HEK293 (cell line): ENCODE measurements around the gene KANSL1.

Experiments used
- CTCF ChIA-PET: fragments of 350-600 bp; formaldehyde crosslinking; extraction: SDS; loops from one replicate; lab custom pipeline; 2021; ENCODE audit warnings: antibody characterized with exemption; lab: Yijun Ruan, JAX
- POLR2A ChIA-PET: fragments of 300-600 bp; formaldehyde crosslinking; extraction: SDS; loops from one replicate; lab custom pipeline; 2020; ENCODE audit warnings: antibody characterized with exemption, inconsistent platforms; lab: Yijun Ruan, JAX
- H3K27ac ChIP-seq: fragments of 200-500 bp; sonication (Bioruptor generic); 2 replicates; pipeline ENCODE4 v1.5.1; 2014; ENCODE audit warnings: low read depth, low read length, control low read depth, inconsistent platforms; ENCODE audit errors: extremely low read depth
- H3K36me3 ChIP-seq, 2 experiments: fragments of 200-500 bp in 1 of 2; sonication (Bioruptor generic) in 1 of 2; 1 replicate in 1 of 2; 2 replicates in 1 of 2; pipeline ENCODE4 v1.5.1; 2014 to 2017; ENCODE audit warnings: inconsistent platforms in 2 of 2, low read length in 2 of 2; ENCODE audit not compliant: control insufficient read depth in 2 of 2, insufficient read depth in 1 of 2
- H3K4me1 ChIP-seq: fragments of 200-500 bp; sonication (Bioruptor generic); 2 replicates; pipeline ENCODE4 v1.5.1; 2014; ENCODE audit warnings: mild to moderate bottlenecking, low read length, inconsistent platforms; ENCODE audit not compliant: control insufficient read depth, insufficient read depth
- H3K4me3 ChIP-seq: 2 replicates; pipeline ENCODE4 v1.5.1; 2011; ENCODE audit warnings: low read depth, mild to moderate bottlenecking, control low read depth, low read length, moderate library complexity
- H3K9me3 ChIP-seq: fragments of 200-500 bp; sonication (Bioruptor generic); 2 replicates; pipeline ENCODE4 v1.5.1; 2014; ENCODE audit warnings: low read depth, low read length, inconsistent platforms; ENCODE audit not compliant: control insufficient read depth, insufficient read depth
- EGR2 ChIP-seq: fragments of 450-650 bp; formaldehyde crosslinking; IDR thresholded peaks from 2 replicates; pipeline ENCODE4 v1.5.1; 2016; ENCODE audit warnings: low read depth, missing biosample characterization, missing genetic modification characterization
- TRIM28 ChIP-seq: IDR thresholded peaks from 2 replicates; pipeline ENCODE4 v1.6.1; 2011; ENCODE audit warnings: low read length, control low read depth, borderline replicate concordance
- YY1 ChIP-seq: fragments of 450-650 bp; formaldehyde crosslinking; IDR thresholded peaks from 2 replicates; pipeline ENCODE4 v1.5.1; 2018; ENCODE audit warnings: missing biosample characterization, missing genetic modification characterization
- ZBTB7A ChIP-seq: fragments of 450-650 bp; formaldehyde crosslinking; IDR thresholded peaks from 2 replicates; pipeline ENCODE4 v1.5.1; 2016; ENCODE audit warnings: low read depth, missing biosample characterization, missing genetic modification characterization
- ZFHX2 ChIP-seq: fragments of 450-650 bp; formaldehyde crosslinking; conservative IDR thresholded peaks from 2 replicates; pipeline ENCODE4 v1.5.1; 2016; ENCODE audit warnings: missing biosample characterization, missing genetic modification characterization
- ZNF146 ChIP-seq: fragments of 450-650 bp; formaldehyde crosslinking; IDR thresholded peaks from 2 replicates; pipeline ENCODE4 v1.5.1; 2016; ENCODE audit warnings: missing biosample characterization, missing genetic modification characterization
- ZNF366 ChIP-seq: fragments of 450-650 bp; formaldehyde crosslinking; conservative IDR thresholded peaks from 2 replicates; pipeline ENCODE4 v1.5.1; 2016; ENCODE audit warnings: missing biosample characterization, missing genetic modification characterization
- ZNF473 ChIP-seq: fragments of 450-650 bp; formaldehyde crosslinking; IDR thresholded peaks from 2 replicates; pipeline ENCODE4 v1.5.1; 2017; ENCODE audit warnings: missing biosample characterization, missing genetic modification characterization
- ZNF544 ChIP-seq: fragments of 450-650 bp; formaldehyde crosslinking; IDR thresholded peaks from 2 replicates; pipeline ENCODE4 v1.5.0; 2017; ENCODE audit warnings: missing biosample characterization, missing genetic modification characterization
- ZNF549 ChIP-seq: fragments of 450-650 bp; IDR thresholded peaks from 2 replicates; pipeline ENCODE4 v1.5.1; 2018; ENCODE audit warnings: missing biosample characterization, missing genetic modification characterization, mild to moderate bottlenecking, inconsistent platforms, moderate library complexity
- ZNF658 ChIP-seq: fragments of 450-650 bp; formaldehyde crosslinking; IDR thresholded peaks from 2 replicates; pipeline ENCODE4; 2016; ENCODE audit warnings: missing biosample characterization, missing genetic modification characterization
- ZNF843 ChIP-seq: fragments of 450-650 bp; formaldehyde crosslinking; IDR thresholded peaks from 2 replicates; pipeline ENCODE4 v1.5.1; 2016; ENCODE audit warnings: missing biosample characterization, missing genetic modification characterization
- TF ChIP-seq, protein P1 (sequence below): fragments of 450-650 bp; formaldehyde crosslinking; IDR thresholded peaks from 2 replicates; pipeline ENCODE4 v1.5.1; 2016; ENCODE audit warnings: missing biosample characterization, missing genetic modification characterization, low read depth
- TF ChIP-seq, protein P2 (sequence below): fragments of 450-650 bp; formaldehyde crosslinking; IDR thresholded peaks from 2 replicates; pipeline ENCODE4 v1.5.1; 2016; ENCODE audit warnings: missing biosample characterization, missing genetic modification characterization, borderline replicate concordance
- TF ChIP-seq, protein P3 (sequence below): fragments of 450-650 bp; formaldehyde crosslinking; IDR thresholded peaks from 2 replicates; pipeline ENCODE4 v1.5.1; 2016; ENCODE audit warnings: missing biosample characterization, missing genetic modification characterization
- TF ChIP-seq, protein P4 (sequence below): fragments of 450-650 bp; formaldehyde crosslinking; conservative IDR thresholded peaks from 2 replicates; pipeline ENCODE4 v1.5.1; 2016; ENCODE audit warnings: low read depth, missing biosample characterization, missing genetic modification characterization
- TF ChIP-seq, protein P5 (sequence below): fragments of 450-650 bp; formaldehyde crosslinking; IDR thresholded peaks from 2 replicates; pipeline ENCODE4 v1.5.1; 2016; ENCODE audit warnings: missing biosample characterization, missing genetic modification characterization

KANSL1 gene

DNA sequence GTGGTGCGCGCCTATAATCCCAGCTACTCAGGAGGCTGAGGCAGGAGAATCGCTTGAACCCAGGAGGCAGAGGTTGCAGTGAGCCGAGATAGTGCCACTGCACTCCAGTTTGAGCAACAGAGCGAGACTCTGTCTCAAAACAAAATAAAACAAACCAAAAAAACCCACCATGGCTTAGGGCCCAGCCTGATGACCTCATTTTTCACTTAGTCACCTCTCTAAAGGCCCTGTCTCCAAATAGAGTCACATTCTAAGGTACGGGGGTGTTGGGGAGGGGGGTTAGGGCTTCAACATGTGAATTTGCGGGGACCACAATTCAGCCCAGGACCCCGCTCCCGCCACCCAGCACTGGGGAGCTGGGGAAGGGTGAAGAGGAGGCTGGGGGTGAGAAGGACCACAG is 195.6 kb downstream of the KANSL1 start (continued):
- TF ChIP-seq, protein P1, sequence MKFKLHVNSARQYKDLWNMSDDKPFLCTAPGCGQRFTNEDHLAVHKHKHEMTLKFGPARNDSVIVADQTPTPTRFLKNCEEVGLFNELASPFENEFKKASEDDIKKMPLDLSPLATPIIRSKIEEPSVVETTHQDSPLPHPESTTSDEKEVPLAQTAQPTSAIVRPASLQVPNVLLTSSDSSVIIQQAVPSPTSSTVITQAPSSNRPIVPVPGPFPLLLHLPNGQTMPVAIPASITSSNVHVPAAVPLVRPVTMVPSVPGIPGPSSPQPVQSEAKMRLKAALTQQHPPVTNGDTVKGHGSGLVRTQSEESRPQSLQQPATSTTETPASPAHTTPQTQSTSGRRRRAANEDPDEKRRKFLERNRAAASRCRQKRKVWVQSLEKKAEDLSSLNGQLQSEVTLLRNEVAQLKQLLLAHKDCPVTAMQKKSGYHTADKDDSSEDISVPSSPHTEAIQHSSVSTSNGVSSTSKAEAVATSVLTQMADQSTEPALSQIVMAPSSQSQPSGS (tag by site-specific recombination): peak; percentile 39; the same call in 1 of the 2 replicates
- TF ChIP-seq ZNF843 (tag by site-specific recombination): no peak

DNA sequence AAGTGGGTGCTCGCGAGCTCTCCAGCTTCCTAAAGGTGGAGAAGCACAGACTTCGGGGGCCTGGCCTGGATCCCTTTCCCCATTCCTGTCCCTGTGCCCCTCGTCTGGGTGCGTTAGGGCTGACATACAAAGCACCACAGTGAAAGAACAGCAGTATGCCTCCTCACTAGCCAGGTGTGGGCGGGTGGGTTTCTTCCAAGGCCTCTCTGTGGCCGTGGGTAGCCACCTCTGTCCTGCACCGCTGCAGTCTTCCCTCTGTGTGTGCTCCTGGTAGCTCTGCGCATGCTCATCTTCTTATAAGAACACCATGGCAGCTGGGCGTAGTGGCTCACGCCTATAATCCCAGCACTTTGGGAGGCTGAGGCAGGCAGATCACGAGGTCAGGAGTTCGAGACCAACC is 196.1 kb downstream of the KANSL1 start:
- Histone ChIP-seq H3K4me3 (no peak overlapping the region), H3K36me3 (no peaks in the 10 kb centered on the region), H3K9me3 (no peaks in the 10 kb centered on the region), H3K4me1 (no peaks in the 10 kb centered on the region), H3K27ac (no peak overlapping the region)
- POLR2A ChIA-PET: no interaction called here
- CTCF ChIA-PET: interaction anchor here (0.6 to 1.6 kb wide), 5 partner anchors 39 to 282 kb away, joined by 3 to 7 read pairs (median 5); partner anchors contain the start of gene KANSL1
- no peak for TF ChIP-seq TRIM28
- no peak for TF ChIP-seq ZNF366 (tag by site-specific recombination)
- TF ChIP-seq ZNF544: no peak
- no peak for TF ChIP-seq ZNF473 (tag by site-specific recombination)
- TF ChIP-seq, protein P2, sequence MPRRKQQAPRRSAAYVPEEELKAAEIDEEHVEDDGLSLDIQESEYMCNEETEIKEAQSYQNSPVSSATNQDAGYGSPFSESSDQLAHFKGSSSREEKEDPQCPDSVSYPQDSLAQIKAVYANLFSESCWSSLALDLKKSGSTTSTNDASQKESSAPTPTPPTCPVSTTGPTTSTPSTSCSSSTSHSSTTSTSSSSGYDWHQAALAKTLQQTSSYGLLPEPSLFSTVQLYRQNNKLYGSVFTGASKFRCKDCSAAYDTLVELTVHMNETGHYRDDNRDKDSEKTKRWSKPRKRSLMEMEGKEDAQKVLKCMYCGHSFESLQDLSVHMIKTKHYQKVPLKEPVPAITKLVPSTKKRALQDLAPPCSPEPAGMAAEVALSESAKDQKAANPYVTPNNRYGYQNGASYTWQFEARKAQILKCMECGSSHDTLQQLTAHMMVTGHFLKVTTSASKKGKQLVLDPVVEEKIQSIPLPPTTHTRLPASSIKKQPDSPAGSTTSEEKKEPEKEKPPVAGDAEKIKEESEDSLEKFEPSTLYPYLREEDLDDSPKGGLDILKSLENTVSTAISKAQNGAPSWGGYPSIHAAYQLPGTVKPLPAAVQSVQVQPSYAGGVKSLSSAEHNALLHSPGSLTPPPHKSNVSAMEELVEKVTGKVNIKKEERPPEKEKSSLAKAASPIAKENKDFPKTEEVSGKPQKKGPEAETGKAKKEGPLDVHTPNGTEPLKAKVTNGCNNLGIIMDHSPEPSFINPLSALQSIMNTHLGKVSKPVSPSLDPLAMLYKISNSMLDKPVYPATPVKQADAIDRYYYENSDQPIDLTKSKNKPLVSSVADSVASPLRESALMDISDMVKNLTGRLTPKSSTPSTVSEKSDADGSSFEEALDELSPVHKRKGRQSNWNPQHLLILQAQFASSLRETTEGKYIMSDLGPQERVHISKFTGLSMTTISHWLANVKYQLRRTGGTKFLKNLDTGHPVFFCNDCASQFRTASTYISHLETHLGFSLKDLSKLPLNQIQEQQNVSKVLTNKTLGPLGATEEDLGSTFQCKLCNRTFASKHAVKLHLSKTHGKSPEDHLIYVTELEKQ (tag by site-specific recombination): no peak
- peak; percentile 55 for TF ChIP-seq EGR2
- no peak for TF ChIP-seq YY1 (tag by site-specific recombination)
- TF ChIP-seq, protein P3, sequence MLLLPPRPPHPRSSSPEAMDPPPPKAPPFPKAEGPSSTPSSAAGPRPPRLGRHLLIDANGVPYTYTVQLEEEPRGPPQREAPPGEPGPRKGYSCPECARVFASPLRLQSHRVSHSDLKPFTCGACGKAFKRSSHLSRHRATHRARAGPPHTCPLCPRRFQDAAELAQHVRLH (tag by site-specific recombination): no peak
- peak; percentile 61; the same call in 1 of the 2 replicates for TF ChIP-seq ZFHX2

DNA sequence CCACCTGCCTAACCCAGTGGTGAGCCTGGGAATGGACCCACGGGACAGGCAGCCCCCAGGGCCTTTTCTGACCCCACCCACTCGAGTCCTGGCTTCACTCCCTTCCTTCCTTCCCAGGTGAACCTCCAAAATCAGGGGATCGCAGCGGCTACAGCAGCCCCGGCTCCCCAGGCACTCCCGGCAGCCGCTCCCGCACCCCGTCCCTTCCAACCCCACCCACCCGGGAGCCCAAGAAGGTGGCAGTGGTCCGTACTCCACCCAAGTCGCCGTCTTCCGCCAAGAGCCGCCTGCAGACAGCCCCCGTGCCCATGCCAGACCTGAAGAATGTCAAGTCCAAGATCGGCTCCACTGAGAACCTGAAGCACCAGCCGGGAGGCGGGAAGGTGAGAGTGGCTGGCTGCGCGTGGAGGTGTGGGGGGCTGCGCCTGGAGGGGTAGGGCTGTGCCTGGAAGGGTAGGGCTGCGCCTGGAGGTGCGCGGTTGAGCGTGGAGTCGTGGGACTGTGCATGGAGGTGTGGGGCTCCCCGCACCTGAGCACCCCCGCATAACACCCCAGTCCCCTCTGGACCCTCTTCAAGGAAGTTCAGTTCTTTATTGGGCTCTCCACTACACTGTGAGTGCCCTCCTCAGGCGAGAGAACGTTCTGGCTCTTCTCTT is 196.8 kb downstream of the KANSL1 start:
- CTCF ChIA-PET: no interaction called here
- Histone ChIP-seq H3K4me3 (no peak overlapping the region), H3K4me1 (no peaks in the 10 kb centered on the region), H3K27ac (no peak overlapping the region), H3K36me3 (no peaks in the 10 kb centered on the region), H3K9me3 (no peaks in the 10 kb centered on the region)
- POLR2A ChIA-PET: interaction anchor here (0.6 kb wide), 1 partner anchor 31 kb away, joined by 3 read pairs; no protein-coding TSS in a partner anchor
- no peak for TF ChIP-seq ZNF658
- TF ChIP-seq ZNF544: no peak
- no peak for TF ChIP-seq ZBTB7A (tag by site-specific recombination)
- no peak for TF ChIP-seq ZNF146 (tag by site-specific recombination)
- no peak for TF ChIP-seq ZNF549 (tag by site-specific recombination)
- TF ChIP-seq, protein P4, sequence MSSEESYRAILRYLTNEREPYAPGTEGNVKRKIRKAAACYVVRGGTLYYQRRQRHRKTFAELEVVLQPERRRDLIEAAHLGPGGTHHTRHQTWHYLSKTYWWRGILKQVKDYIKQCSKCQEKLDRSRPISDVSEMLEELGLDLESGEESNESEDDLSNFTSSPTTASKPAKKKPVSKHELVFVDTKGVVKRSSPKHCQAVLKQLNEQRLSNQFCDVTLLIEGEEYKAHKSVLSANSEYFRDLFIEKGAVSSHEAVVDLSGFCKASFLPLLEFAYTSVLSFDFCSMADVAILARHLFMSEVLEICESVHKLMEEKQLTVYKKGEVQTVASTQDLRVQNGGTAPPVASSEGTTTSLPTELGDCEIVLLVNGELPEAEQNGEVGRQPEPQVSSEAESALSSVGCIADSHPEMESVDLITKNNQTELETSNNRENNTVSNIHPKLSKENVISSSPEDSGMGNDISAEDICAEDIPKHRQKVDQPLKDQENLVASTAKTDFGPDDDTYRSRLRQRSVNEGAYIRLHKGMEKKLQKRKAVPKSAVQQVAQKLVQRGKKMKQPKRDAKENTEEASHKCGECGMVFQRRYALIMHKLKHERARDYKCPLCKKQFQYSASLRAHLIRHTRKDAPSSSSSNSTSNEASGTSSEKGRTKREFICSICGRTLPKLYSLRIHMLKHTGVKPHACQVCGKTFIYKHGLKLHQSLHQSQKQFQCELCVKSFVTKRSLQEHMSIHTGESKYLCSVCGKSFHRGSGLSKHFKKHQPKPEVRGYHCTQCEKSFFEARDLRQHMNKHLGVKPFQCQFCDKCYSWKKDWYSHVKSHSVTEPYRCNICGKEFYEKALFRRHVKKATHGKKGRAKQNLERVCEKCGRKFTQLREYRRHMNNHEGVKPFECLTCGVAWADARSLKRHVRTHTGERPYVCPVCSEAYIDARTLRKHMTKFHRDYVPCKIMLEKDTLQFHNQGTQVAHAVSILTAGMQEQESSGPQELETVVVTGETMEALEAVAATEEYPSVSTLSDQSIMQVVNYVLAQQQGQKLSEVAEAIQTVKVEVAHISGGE (tag by site-specific recombination): no peak
- TF ChIP-seq, protein P5, sequence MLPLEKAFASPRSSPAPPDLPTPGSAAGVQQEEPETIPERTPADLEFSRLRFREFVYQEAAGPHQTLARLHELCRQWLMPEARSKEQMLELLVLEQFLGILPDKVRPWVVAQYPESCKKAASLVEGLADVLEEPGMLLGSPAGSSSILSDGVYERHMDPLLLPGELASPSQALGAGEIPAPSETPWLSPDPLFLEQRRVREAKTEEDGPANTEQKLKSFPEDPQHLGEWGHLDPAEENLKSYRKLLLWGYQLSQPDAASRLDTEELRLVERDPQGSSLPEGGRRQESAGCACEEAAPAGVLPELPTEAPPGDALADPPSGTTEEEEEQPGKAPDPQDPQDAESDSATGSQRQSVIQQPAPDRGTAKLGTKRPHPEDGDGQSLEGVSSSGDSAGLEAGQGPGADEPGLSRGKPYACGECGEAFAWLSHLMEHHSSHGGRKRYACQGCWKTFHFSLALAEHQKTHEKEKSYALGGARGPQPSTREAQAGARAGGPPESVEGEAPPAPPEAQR: no peak
